HG02759 (cell line): ENCODE data around the gene CUL4A.

Experiments used
- ATAC-seq: cut with Tn5 transposase; IDR thresholded peaks from one replicate; pipeline ENCODE4 v1.9.1; 2021; ENCODE audit warnings: mild to moderate bottlenecking, moderate library complexity; ENCODE audit not compliant: unreplicated experiment

CUL4A gene

DNA sequence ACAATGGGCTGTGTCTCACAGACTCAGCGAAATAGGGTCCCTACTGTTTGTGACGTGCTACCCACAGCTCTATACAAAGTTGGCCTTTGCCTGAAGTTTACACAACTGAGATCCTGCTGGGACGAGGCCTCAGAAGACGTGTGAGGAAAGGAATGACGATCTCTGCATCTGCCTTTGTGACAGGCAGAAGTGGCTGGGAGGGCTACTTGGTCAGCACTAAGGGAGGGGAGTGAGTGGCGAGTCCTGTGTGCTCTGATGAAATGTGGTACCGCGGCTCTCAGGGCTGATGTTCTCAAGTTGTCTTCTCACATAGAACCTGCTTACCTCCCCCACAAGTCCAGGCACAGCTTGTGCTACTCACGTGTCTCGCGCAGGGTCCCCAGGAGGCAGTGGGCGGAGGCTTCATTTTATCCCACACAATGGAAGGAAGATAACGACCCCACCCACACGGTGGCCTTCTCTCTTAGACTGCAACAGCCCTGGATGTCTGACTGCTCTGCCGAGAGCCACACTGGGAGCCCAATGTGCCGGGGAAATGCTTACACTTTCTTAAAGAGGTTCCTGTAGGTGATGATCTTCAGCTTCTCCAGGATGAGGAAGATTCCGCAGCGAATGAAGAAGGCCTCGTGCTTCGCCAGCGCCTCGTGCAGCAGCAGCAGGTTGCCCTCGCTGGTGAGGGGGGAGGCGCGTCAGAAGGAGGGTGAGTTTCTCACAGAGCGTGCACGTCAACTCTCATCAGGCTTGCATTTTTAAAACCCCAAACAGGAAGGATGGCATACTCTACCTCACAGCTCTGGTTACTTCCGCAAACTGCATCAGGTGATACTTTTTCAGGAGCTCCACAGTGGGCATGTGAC, 29.8 kb upstream of the CUL4A start:
- ATAC-seq, result no peak

- no peak for ATAC-seq
These were observed 27.4 kb upstream of the CUL4A start for GRCh38 chr13:113182046-113182445.

- ATAC-seq, result no peak
These were observed 25.8 kb upstream of the CUL4A start for GRCh38 chr13:113183450-113184129.

DNA sequence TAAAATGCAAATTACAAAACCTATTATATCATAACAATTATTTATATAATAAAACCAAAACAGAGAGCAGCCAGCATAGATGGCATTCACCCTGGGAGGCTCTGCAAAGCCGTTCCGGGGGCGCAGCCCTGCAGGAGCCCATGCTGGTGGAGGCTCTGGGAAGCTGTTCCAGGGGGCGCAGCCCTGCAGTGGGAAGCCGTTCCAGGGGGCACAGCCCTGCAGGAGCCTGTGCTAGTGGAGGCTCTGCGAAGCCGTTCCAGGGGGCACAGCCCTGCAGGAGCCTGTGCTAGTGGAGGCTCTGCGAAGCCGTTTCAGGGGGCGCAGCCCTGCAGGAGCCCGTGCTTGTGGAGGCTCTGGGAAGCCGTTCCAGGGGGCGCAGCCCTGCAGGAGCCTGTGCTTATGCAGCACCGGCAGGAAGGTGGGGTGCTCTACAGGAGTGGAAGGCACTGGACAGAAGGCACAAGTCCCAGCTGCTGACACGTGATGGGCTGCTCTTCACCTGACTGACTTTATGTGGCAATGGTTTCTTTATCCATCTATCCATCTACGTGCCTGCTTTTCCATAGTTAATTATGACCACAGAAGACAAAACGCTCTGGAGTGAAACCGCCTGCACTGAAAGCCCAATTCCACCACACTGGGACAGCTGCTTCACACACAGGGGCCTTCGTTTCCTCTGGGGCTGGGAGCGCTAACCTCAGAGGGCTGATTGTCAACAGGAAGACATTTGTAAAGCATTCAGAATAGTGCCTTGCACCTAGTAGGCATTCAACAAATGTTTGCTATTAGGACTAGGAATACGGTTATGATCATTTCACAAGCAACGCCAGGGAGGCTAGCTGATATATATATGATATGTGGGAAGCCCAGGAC, 24.6 kb upstream of the CUL4A start:
- ATAC-seq, result no peak

GRCh38 chr13:113186061-113186900, 23.1 kb upstream of the CUL4A start:
- peak; percentile 72 for ATAC-seq

GRCh38 chr13:113187263-113187669, 22.1 kb upstream of the CUL4A start:
- ATAC-seq, result no peak

- no peak for ATAC-seq
These were observed 21.3 kb upstream of the CUL4A start for GRCh38 chr13:113187883-113188665.

GRCh38 chr13:113190181-113190580, 19.2 kb upstream of the CUL4A start:
- ATAC-seq, result no peak

DNA sequence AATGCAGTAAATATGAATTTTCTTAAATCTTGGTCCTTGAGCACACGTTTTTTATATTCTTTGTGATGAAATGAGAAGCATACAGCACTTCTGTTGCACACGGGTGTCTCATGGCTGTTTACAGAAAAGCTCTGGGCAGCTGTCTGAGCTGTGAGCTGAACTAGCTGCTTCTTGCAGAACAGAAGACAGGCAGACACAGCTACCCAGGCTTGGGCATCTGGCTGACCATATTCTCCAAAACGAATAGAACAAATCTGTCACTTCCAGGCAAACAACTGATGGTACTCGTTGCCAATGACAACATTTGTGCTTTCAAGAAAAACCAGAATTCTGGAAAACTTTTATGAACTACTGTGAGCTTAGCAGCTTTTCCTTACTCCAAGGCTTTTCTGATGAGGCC, 17.1 kb upstream of the CUL4A start:
- ATAC-seq, result no peak

DNA sequence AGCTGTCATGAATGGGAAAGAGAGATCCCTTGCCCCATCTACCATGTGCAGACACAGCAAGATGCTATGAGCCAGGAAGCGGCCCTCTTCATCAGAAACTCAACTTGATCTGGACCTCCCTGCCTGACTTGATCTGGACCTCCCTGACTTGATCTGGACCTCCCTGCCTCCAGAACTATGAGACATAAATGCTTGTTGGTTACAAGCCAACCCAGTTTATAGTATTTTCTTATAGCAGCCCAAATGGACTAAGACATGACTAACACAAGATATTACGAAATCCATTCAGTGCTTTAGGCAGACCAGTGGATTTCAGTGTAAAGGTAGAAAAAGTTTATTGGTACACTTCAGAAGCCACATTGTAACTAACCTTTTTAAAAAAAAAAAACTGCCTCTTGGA, 16.5 kb upstream of the CUL4A start:
- ATAC-seq, result no peak

GRCh38 chr13:113195360-113195759, 14.1 kb upstream of the CUL4A start:
- ATAC-seq, result no peak

DNA sequence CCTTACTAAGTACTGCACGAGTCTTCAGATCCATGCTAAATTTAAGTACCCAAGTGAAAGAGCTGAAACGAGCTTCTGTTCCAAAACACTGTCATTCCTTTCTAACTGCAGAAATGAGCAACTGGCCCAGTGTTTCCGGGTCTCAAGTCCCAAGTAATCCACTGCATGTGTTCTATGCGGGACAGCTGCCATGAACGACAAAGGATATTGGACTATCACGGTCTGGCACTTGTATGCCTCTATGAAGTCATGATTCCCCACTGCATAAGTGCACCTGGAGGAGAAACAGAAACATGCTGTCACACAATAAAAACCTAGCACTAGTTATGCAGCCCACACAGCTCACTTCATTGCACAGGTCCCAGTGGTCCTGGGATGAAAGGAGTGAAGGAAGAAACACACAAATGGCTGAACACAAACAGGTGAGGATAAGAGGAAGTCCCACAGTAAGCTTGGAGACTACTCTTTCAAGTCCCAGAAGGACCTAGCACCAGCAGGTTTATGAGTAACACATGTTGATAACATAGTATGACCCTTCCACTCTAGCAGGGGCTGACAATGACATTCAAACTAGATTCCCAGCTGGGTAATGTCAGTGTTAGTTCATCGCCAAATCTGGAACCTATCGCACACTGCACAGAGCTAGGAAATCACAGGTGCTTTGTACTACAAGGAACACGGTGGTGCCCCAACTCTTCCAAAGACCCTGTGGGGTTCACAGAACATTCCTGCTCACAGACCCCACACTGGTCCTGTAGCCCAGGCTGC, 12.3 kb upstream of the CUL4A start:
- no peak for ATAC-seq

GRCh38 chr13:113201815-113202214, 7.6 kb upstream of the CUL4A start:
- no peak for ATAC-seq

GRCh38 chr13:113202912-113203311, 6.5 kb upstream of the CUL4A start:
- ATAC-seq, result no peak

GRCh38 chr13:113203507-113204377, 5.7 kb upstream of the CUL4A start:
- ATAC-seq, result no peak

DNA sequence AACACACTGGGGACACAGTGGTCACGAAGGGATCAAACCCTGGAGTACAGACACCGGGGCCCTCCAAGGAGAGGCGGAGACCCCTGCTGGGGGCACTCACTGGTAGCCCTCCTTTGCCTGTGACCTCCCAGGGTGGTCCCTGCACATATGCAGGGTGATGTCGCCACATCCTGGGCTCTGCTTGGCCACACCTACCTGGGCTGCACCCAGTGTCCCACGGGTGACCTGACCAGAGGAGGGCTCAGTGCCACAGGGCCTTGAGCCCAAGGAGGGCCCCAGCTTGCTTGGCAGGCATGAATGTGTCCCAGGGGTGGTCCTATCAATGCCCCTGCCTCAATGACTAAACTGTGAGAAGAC, 5.1 kb upstream of the CUL4A start:
- no peak for ATAC-seq

GRCh38 chr13:113205428-113205931, 3.9 kb upstream of the CUL4A start:
- no peak for ATAC-seq

DNA sequence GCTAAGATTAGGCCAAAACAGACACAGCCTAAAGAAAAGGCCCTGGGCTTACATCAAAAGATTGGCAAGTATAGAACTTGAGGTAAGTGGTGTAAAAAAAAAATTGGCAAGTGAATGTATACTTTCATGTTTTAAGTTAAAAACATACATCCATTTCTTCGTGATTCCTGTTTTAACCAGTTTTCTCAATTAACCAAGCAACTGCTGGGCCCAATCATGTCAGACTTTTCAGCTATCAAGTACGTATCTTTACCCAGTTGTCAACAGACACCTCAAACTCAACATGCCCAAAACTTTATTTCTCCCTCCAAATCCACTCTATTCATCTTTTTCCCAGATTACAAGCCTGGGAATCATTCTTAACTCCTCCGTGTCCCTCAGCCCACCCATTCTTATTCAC, 2.0 kb upstream of the CUL4A start:
- no peak for ATAC-seq
